ENCODE results near the gene RNFT2.
"Not testable (repeated sequence)": the region's sequence is repeated elsewhere in the genome, so short reads cannot be mapped to it uniquely, and the experiment has no call there.

Gene RNFT2

DNA sequence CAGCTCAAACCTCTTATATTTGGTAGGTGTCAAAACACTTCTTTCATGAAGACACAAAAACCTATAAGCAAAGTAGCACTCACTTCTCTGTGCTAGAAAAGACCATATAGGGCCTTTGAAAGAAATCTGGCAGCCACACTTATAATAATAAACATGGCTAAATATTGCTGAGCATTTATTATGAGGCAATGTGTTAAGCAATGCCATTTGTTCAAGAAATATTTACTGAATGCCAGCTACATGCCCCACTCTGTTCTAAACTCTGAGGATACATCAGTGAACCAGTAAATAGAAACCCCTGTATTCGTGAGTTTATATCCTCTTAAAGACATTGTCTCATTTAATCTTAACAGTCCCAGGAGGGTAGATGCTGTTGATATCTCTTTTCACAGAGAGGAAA lies 52.0 kb downstream of the RNFT2 start:
- H3K4me3 ChIP-seq (ENCODE audit: low read depth, low read length) = no peak overlapping the region

DNA sequence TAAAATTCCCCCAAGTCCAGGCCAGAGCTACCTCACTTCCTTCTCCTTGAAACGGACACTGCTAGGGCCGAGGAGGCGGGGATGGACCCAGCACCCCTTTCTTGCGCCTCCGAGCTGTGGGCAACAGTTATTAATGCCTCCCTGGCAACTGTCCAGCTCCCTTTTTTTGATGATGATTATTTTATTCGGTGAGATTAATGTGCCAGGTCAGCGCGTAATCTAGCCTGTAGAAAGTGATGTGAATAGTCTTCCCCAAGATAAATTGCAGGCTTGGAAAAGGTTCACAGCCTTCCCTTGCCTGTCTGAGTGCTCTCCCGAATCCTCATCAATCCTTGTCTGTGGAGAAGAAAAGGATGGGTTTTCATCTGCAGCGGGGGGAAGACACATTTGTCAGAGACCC lies 54.3 kb downstream of the RNFT2 start:
- no peak overlapping the region for H3K4me3 ChIP-seq (ENCODE audit: low read depth, low read length)

DNA sequence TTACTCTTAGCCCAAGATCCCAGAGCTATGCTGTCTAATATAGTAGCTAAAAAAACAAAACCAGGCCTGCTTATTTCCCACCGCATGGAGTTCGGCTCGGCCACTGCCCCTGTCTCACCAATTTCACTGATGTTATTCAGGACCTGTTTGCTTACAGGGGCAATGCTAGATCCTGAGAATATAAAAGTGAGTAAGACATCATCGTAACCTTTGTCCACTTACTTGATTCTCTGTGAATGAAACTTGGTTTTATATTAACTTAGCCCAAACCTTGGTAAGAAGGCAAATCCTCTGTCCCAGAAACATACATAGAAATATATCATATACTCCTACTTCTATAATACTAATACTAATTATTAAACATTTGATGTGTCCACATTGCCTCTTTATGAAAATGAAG lies 56.6 kb downstream of the RNFT2 start:
- no peak overlapping the region for H3K4me3 ChIP-seq (ENCODE audit: low read depth, low read length)

DNA sequence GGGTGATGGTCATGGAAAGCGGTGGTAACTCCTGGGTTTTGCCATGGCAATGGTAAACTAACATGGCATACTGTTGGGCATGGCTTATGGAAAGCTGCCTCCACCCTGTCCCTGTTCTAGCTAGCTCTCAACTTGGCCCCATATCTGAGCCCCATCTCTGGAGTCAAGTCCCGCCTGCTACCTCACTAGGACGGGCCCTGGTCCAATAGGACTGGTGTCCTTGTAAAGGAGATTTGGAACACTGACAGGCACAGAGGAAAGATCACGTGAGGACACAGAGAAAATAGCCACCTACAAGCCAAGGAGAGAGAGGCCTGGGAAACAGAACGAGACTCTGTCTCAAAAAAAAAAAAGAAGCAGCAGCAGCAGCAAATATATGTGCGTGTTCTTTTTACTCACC lies 59.8 kb downstream of the RNFT2 start:
- no peak overlapping the region for H3K4me3 ChIP-seq (ENCODE audit: low read depth, low read length)

DNA sequence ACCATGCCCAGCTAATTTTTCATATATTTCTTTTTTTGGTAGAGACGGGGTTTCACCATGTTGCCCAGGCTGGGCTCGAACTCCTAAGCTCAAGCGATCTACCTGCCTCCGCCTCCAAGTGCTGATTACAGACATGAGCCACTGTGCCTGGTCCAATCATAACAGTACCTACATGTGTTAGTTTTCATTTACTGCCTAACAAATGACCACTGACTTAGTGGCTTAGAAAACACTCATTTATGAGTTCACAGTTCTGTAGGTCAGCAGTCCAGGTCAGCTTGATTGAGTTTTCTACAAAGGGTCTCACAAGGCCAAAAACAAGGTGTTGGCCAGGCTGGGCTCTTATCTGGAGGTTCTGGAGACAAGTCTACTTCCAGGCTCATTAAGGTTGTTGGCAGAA lies 60.6 kb downstream of the RNFT2 start:
- no peak overlapping the region for H3K4me3 ChIP-seq (ENCODE audit: low read depth, low read length)

DNA sequence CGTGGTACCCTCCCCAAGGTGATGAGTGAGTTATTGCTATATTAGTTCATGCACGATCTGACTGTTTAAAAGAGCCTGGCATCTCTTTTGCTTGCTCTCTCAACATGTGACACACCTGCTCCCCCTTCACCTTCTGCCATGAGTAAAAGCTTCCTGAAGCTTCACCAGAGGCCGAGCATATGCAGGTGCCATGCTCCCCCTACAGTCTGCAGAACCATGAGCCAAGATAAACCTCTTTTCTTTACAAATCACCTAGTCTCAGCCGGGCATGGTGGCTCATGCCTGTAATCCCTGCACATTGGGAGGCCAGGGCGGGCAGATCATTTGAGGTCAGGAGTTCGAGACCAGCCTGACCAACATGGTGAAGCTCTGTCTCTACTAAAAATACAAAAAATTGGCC lies 61.8 kb downstream of the RNFT2 start:
- no peak overlapping the region for H3K4me3 ChIP-seq (ENCODE audit: low read depth, low read length)

DNA sequence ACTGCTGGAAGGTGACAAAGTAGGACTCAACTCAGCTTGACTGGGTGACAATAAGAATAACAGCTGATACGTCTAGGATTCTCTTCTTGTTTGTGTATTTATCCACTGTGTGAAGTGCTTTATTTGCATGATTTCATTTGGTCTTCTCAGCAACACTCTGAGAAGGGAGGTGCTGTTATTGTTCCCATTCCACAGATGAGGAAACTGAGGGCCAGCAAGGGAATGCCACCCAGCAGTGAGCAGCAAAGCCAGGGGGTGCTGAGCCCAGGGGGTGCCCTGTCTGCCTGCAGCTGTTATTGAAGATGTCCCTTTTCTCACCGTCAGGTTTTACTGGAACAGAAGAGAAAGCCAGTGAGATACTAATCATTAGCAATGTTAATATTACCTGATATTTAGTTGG lies 62.8 kb downstream of the RNFT2 start:
- no peak overlapping the region for H3K4me3 ChIP-seq (ENCODE audit: low read depth, low read length)

DNA sequence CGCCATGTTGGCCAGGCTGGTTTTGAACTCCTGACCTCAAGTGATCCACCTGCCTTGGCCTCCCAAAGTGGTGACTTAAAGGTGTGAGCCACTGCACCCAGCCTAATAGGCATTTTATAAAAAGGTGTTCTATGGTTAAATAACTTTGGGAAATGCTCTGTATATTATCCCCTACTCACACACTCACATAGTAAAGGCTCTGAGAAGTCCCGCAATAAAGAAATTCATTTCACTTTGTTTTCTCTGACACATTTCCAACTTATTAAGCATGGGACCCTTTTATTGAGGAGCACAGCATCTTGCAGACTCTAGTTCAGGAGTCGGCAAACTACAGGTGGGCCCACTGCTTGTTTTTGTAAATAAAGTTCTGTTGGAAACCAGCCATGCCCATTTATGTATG lies 63.9 kb downstream of the RNFT2 start:
- H3K4me3 ChIP-seq (ENCODE audit: low read depth, low read length) = no peak overlapping the region

DNA sequence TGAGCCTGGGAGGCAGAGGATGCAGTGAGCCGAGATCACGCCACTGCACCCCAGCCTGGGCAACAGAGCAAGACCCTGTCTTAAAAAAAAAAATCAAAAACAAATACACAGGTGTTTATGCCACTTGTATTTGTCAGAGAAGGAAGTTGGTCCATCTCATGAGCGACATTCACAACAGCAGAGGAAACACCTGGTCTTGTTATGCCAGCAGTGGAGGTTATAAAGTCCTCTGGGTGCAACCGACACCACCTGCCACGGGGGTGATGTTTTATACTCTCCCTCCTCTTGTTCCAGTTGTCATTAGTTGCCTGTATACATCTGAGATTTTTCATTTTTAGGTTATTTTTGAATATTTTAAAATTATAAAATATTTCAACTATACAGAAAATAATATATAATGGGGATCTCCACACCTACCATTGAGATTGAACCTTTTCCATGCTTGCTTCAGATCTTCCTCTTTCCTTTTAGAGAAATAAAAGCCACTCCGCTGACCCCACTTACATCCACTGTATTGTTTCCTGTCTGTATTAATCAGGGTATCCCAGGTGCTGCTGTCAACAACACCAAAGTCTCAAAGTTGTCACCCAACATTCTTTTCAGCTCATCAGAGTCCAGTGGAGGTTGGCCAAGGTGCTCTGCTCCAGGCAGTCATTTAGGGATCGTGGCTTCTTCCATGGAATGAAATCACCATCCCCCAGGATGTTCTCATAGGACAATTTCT lies 65.1 kb downstream of the RNFT2 start:
- no peak overlapping the region for H3K4me3 ChIP-seq (ENCODE audit: low read depth, low read length)

DNA sequence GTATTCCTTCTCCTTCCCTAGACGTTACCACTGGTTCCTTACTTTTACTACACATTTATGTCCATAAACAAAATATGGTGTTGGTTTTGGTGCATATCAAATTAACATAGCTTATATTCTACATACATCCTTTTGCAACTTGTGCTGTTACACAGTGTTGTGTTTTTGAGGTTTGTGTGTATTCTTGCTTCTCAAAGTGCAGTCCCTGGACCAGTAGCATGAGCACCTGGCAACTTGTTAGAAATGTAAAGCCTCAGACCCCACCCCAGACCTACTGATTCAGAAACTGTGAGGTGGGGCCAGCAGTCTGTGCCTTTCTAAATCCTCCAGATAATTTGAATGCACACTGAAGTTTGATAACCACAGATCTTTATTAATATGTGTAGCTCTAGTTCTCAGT lies 65.9 kb downstream of the RNFT2 start:
- no peak overlapping the region for H3K4me3 ChIP-seq (ENCODE audit: low read depth, low read length)

DNA sequence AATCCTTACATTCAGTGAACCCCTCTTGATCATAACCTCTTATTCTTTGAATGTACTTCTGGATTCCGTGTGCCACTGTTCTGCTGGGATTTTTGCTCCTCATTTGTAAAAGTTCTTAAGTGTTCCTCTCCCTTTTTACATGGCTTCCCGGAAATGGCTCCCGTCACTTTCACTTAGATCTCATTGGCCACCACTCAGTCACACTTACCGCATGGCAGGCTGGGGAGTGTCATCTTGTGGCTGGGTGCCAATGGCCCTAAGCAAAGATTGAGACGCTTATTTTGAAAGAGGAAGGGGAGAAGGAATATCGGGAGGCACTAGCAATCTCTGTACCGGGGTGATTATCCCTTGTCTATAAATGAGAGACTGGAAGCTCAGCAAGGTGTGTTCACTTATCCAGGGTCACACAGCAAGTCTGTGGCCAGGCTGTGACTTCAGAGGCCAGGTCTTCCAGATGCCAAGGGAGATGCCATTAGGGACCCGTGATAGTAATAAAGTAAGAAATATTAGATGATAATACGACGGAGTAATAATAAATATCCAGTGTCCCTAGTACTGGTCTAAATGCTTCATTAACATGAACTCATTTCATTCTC lies 68.8 kb downstream of the RNFT2 start:
- no peak overlapping the region for H3K4me3 ChIP-seq (ENCODE audit: low read depth, low read length)

DNA sequence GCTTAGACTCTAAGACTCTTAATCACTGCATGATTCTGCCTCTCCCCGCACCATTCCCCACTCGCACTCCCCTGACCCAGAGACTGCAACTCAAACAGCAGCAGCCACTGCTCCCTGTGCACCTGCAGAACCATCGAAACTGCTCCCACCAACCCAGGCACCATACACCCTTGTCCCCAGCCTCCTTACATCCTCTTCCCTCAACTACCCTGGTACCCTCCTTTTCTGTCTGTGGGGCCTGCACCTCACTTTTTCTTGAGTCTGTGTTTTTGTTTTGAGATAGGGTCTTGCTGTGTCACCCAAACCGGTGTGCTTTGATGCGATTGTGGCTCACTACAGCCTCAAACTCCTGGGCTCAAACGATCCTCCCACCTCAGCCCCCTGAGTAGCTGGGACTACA lies 69.4 kb downstream of the RNFT2 start:
- no peak overlapping the region for H3K4me3 ChIP-seq (ENCODE audit: low read depth, low read length)

DNA sequence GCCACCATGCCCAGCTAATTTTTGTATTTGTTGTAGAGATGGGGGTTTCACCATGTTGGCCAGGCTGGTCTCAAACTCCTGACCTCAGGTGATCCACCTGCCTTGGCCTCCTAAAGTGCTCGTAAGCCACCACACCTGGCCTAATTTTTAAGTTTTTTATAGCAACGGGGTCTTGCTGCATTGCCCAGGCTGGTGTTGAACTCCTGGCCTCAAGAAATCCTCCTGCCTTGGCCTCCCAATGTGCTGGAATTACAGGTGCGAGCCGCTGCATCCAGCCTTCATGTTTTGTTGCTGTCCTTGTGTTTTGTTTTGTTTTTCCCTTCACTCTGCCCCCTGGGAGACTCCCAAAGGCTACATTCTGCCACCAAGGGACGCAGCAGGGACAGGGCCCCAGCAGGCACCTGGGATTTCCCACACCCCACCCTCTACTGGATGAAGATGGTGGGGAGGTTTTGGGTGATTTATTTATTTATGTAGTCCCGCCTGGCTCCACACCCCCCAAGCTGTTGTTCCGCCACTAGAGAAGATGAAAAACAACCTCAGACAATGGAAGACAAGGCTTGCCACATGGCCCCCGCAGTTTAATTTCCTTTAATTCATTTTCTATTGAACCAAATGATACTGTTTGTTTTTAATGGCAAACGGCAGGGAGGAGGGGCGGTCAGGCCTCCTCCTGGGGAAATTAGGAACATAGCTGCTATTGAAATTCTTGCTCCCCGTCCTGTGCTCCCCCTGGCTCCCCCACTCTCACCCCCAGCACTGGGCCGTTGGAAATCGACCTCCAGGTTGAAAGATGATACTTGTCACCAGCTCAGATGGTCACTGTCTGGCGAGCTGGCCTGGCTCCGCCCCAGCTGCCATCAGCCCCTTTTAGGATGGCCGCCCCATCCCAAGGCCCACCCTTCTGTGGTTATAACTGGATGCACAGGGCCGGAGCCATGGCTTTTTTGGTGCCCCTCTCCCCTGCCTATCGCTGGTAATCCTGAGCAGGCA lies 70.3 kb downstream of the RNFT2 start:
- no peak overlapping the region for H3K4me3 ChIP-seq (ENCODE audit: low read depth, low read length)

DNA sequence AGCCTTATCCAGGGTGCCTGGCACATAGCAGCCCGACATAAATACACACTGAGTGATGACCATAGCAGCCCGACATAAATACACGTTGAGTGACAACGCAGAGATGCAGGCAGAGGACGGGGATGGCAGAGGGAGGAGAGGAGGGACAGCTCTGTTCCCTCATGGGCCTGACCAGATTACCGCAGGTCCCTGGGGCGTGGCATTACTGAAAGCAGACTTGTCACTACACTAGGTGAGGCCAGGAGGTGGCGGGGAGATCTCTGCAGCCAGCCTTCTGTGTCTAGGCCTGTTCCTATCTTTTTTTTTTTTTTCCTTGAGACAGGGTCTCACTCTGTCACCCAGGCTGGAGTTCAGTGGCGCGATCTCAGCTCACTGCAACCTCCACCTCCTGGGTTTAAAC lies 74.1 kb downstream of the RNFT2 start:
- H3K4me3 ChIP-seq (ENCODE audit: low read depth, low read length) = no peak overlapping the region

DNA sequence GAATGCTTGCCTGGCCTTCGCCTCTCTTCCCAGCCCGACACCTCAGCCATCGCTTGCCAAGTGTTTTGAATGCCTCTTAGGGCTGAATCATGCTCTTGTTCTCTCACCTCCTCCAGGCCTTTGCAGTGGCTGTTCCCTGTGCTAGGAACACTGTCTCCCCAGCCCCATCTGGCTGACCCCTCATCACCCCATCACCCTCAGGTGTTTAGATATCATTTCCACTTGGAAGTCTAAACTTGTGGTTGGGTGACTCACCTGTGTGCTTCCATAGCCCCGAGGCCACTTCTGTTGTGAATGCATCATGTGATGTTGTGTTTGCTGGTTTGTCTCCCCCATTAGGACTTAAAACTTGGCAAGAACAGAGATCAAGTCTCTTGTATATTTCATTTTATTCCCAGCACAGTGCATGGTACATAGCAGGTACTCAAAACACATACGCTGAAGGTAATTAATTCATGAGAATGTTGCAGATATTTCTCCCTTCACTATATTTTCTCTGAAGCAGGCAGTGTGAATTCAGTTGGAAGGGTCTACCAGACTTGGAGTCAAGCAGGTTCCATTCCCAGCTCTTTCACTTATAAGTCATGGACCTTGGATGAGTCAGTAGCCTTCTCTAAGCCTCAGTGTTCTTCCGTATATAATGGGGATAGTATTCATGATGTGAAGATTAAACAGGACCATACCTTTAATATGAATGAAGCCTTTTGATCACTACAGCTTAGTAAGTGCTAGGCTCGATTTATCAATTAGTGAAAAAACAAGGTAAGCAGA lies 75.3 kb downstream of the RNFT2 start:
- no peak overlapping the region for H3K4me3 ChIP-seq (ENCODE audit: low read depth, low read length)

DNA sequence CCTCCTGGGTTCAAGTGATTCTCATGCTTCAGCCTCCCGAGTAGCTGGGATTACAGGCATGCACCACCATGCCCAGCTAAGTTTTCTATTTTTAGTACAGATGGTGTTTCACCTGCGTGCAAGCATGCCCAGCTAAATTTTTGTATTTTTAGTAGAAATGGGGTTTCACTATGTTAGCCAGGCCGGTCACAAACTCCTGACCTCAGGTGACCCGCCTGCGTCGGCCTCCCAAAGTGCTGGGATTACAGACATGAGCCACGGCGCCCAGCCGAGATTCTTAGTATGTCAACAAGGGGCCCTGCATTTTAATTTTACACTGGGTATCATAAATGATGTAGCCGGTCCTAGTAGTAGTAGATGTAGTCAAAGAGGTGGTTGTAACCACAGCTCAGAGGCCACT lies 76.7 kb downstream of the RNFT2 start:
- not testable (repeated sequence) for H3K4me3 ChIP-seq (ENCODE audit: low read depth, low read length)

DNA sequence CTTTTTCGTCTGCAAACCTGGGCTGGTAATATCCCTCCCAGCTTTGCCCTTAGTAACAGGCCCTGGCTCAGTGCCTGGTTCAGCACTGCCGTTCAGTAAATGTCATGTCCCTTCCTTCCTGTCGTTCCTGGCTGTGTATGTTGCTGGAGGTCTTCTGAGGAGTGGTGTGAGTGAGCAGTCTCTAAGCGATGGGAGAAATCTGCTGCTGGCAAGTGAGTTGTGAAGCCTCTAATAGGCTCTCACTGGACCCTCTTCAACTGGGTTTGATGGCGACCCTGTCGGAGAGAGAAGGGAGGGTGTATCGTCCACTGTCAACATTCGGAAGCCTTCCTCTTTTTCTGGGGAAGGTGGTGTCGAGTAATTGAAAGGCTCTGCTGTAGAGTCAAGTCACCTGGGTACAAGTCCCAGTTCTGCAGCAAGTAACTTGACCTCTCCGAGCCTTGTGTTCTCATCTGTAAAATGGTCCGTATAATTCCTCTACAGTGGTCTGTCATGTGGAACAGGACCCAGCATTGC lies 80.3 kb downstream of the RNFT2 start:
- peak overlapping the region; percentile 92 for H3K4me3 ChIP-seq (ENCODE audit: low read depth, low read length)

DNA sequence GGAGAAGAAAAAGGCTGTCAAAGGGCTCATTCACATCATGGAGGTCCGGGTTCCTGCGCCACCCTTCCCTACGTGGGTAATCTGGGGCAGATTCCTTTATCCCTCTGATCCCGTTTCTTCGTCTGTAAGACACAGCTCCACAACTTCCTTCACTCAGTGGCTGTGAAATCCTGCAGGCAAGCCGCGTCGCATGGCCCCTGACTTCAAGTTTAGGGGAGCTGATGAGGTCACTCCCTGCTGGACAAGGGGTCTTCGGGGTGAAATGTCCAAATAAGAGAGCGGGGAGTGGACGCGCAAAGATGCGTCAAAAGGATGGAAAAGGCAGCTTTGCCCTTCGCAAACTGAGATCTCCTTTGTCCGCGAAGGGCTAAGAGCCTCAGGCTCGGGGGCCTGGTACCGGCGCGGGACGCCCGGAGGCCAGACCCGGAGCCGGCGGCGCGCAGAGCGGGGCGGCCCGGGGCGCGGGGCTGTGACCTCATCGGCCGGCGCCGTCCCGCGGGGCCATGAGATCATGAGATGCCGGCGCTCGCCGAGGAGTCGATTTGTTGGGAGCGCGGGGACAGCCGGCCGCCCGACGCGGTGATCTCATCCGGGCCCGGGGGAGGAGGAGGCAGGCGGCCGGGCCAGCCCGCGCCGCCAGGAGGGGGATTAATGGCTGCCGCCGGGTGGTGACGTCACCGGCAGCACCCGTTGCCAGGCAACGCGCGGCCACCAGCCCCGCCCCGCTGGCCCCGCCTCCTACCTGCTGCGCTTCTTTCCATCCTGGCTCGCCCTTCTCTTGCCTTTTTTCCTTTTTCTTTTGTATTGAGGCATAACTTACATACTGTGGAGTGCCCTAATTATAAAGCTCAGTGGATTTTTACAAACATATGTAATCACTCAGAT lies 81.1 kb downstream of the RNFT2 start:
- H3K4me3 ChIP-seq (ENCODE audit: low read depth, low read length) = peak overlapping the region; percentile 92

DNA sequence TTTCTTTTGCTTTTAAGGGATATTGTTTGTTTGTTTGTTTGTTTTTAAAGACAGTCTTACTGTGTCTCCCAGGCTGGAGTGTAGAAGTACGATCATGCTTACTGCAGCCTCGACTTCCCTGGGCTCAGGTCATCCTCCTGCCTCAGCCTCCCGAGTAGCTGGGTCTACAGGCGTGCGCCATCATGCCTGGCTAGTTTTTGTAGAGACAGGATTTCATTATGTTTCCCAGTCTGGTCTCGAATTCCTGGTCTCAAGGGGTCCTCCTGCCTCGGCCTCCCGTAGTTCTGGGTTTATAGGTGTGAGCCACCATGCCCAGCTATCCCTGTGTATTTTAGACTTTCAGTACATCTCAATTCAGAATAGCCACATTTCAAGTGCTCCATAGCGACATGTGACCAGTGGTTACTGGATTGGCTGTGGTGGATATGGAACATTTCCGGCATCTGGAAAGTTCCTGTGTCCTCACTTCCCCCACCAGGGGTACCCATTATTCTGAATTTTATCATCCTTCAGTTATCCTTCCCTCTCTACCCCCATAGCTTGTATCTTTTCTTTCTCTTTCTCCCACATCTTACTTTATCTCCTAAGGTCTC lies 82.0 kb downstream of the RNFT2 start:
- no peak overlapping the region for H3K4me3 ChIP-seq (ENCODE audit: low read depth, low read length)

Data from iPS-11a (cell line).